Measurements from ENCODE around the gene YKT6. TPM values are rescaled to one million over a fixed set of nuclear protein-coding genes. Genes with fewer than 3 reads are reported as not detected.

YKT6 gene
- total RNA-seq, 1 donor from 2014 or later = 77.4 TPM

DNA sequence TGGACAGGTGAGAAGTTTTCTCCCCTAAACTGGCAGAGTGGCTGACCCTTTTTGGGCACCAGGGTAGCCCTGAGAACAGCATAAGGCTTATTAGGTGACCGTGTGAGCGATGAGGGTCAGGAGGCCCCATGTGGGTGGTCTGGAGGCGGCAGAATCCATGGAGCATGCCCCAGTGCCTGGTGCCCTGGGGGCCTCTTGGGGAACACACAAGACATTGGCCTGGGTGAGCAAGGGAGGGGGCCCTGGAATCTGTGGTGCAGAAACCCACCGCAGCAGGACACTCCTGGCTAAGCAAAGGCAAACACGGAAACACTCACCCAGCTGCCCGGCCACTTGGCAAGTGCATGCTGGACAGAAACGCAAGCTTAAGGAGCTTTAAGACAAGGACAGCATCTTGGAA lies 29.5 kb downstream of the YKT6 start:
- no peak for DNase-seq (ENCODE audit: low spot score)

DNA sequence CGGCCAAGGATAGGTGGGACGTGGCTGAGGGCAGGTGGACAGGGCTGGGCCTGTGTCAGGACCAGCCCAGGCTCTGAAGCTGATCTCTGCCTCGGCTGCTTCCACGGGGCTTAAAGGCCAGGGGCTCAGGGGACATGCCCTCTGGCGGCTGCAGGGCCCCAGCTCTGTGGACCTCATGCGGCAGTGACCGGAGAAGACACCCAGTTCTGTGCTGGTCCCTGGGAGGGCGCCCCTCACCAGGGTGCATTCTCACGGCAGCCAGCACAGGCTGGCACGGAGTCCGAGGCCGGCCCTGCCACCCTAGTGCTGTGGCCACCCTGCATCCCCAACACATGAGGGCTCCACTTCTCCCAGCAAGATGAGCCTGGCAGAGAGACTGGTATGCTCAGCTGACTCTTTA lies 30.3 kb downstream of the YKT6 start:
- DNase-seq (ENCODE audit: low spot score) = no peak

DNA sequence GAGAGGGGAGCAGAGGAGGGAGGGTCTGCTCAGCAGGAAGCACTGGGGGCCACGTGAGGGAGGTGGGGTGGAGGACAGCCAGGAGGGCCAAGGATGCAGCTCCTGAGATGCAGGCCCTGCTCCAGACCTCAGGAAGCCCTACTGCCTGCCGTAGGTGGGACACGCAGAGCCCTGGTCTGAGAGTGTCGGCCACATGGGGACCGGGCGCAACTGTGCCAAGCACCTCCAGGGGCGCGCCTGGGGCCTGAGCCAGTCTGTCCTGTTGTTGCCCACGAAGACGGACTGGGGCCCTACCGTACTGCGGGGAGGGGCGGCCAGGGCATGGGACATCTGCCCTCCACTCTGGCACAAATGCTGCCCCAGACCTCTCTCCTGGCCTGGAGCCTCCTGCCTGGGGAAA lies 31.6 kb downstream of the YKT6 start:
- DNase-seq (ENCODE audit: low spot score) = no peak

GRCh38 chr7:44232901-44233715 lies 32.3 kb downstream of the YKT6 start:
- DNase-seq (ENCODE audit: low spot score) = no peak

- DNase-seq (ENCODE audit: low spot score) = no peak
Measured at GRCh38 chr7:44235066-44235465, 34.3 kb downstream of the YKT6 start.

GRCh38 chr7:44235582-44236332 lies 35.0 kb downstream of the YKT6 start:
- DNase-seq (ENCODE audit: low spot score) = no peak

GRCh38 chr7:44236333-44236728 lies 35.6 kb downstream of the YKT6 start:
- DNase-seq (ENCODE audit: low spot score) = no peak

- no peak for DNase-seq (ENCODE audit: low spot score)
Measured at GRCh38 chr7:44237696-44238095, 36.9 kb downstream of the YKT6 start.

- no peak for DNase-seq (ENCODE audit: low spot score)
Measured at GRCh38 chr7:44238116-44238695, 37.4 kb downstream of the YKT6 start.

- no peak for DNase-seq (ENCODE audit: low spot score)
Measured at GRCh38 chr7:44239361-44239760, 38.6 kb downstream of the YKT6 start.

- DNase-seq (ENCODE audit: low spot score) = no peak
Measured at GRCh38 chr7:44240376-44240775, 39.6 kb downstream of the YKT6 start.

DNA sequence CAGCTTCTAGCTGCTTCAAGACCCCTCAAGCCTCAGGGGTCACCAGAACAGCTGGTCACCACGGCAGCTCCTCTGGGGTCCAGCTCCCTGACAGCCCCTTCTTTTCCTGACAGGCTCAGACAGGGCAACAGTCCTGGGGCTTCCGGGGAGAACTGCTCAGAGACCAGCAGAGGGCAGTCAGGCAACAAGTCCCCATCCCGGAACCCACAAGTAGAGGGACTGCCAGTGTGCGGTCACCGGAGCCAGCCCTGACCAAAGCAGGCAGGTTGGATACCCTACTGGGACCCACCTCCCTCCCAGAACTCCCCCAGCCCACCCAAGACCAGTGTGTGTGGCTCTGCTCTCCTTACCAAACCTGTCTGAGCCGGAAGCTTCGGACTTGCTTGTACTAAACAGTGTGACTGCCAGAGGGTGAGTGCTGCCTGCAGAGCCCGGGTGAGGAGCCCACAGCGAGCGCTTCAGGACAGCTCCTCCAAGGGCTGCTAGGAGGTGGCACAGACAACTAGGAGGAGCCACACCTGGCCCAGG lies 40.3 kb downstream of the YKT6 start:
- DNase-seq (ENCODE audit: low spot score) = no peak

- DNase-seq (ENCODE audit: low spot score) = no peak
Measured at GRCh38 chr7:44242091-44242490, 41.3 kb downstream of the YKT6 start.

DNA sequence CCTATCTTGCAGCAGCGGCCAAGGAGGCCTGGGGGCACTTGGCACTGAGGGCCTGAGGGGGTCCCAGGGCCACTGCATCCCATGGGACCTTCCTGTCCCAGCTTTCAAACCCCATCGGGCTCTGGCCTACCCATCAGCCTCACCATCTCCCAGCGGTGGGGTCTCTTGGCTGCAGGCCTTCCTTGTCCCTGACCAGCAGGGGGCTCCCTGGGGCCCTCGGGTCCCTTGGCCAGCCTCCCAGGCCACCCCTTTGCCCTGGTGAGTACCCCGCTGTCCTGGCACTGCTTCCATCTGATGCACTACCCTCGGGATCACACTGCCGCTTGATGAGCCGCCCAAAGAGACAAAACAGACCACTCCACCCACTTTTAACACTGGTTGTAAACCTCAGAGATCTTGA lies 43.5 kb downstream of the YKT6 start:
- DNase-seq (ENCODE audit: low spot score) = no peak

DNA sequence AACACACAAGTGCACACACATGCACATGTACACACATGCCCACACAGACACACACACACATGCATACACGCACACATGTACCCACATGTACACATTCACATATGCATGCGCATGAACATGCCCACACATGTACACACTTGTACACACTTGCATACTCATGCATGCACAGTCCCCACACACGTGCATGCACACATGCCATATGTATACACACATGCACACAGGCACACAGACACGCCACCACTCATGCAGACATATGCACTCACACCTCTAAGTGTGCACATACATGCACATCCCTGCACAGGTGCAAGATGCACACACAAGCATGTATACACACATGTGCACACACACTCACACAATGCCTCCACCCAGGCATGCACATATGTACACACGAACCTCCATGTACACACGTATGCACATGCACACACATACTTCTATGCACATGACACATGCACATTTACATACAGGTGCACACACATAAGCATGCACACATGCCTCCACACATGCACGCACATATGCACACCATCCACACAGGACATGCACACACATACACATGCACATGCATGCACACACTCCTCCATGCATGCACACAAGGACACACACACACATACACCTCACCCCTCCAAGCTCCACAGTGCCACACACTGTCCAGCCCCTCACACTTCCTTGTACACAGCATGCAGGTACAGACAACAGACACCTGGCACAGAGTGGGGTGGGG lies 45.8 kb downstream of the YKT6 start:
- no peak for DNase-seq (ENCODE audit: low spot score)

- no peak for DNase-seq (ENCODE audit: low spot score)
Measured at GRCh38 chr7:44247868-44248651, 47.3 kb downstream of the YKT6 start.

DNA sequence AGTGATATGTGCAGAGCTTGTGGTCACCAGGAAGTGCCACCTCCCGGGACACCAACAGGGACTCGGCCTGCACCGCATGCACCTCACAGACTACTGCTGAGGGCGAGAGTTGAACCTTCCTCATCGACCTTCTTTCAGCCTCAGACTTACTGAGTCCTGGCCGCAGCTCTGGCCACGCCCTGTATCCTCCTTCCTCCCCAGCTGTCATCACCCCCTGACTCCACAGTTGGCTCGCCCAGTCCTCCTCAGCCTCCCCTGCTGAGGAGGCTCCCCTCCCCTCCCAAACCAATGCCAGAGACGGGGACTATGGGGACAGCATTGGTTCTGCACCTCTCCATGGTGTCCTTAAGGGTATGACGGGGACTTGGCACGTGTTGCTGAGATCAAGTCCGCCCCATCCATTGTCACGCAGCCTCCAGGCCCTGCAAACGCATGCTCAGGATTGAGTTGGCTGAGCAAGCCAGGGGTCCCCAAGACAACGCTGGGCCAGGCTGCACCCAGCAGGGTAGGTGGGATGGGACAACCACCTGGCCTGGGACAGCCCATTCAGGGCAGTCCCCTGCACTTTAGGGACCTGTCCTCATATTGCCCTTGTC lies 49.0 kb downstream of the YKT6 start:
- no peak for DNase-seq (ENCODE audit: low spot score)

GRCh38 chr7:44251269-44251668 lies 50.5 kb downstream of the YKT6 start:
- DNase-seq (ENCODE audit: low spot score) = no peak

- DNase-seq (ENCODE audit: low spot score) = no peak
Measured at GRCh38 chr7:44251881-44252280, 51.1 kb downstream of the YKT6 start.

DNA sequence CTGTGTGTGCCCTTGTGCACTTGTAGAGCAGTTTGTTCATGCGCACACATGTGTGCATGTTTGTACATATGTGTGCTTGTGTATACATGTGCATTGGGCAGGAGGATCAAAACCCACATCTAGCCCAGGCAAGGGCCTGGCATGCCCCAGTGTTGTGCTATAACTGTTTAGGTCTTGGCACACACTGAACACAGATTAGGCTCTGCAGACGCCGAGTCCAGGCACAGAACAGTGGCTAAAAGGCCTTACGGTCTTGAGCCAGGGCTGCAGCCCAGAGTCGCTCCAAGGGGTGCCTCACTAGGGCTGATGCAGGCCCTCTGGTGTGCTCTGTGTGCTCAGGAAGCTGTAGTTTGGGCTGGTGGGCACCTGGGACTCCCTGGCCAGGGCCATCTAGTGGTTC lies 55.7 kb downstream of the YKT6 start:
- no peak for DNase-seq (ENCODE audit: low spot score)

Data from mesenteric fat pad (tissue), 1 donor.